ENCODE data around the gene POLR2C. TPM values are rescaled to one million over a fixed set of nuclear protein-coding genes. Genes with fewer than 3 reads are reported as not detected.

The POLR2C gene
- total and polyA plus RNA-seq, 2 of the 13 experiments (the other 11 are each of a cell fraction or from before 2014, with no cell fraction given): 104 to 216 TPM

DNA sequence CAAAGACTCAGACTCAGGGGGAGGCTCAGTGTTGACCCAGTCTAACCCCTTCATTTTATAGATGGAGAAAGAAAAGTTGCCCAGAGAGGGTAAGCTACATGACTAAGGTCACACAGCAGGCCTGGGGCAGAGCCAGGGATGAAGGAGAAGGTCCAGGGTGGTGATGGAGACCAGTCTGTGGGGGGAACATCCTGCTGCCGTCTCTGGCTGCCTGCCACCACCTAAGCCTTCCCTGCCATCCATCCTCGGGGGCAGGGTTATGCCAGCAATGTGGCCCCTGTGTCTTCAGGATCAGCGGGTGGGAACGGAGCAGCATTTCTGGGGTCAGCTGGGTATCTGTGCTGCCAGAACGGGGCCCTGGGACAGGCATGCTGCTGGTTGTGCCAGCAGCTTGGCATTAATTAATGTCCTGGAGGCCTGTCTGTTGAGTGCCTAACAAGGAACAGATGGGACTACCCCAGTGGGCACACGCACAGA lies 18.3 kb downstream of the POLR2C start (continued):
- TF ChIP-seq, protein P1, sequence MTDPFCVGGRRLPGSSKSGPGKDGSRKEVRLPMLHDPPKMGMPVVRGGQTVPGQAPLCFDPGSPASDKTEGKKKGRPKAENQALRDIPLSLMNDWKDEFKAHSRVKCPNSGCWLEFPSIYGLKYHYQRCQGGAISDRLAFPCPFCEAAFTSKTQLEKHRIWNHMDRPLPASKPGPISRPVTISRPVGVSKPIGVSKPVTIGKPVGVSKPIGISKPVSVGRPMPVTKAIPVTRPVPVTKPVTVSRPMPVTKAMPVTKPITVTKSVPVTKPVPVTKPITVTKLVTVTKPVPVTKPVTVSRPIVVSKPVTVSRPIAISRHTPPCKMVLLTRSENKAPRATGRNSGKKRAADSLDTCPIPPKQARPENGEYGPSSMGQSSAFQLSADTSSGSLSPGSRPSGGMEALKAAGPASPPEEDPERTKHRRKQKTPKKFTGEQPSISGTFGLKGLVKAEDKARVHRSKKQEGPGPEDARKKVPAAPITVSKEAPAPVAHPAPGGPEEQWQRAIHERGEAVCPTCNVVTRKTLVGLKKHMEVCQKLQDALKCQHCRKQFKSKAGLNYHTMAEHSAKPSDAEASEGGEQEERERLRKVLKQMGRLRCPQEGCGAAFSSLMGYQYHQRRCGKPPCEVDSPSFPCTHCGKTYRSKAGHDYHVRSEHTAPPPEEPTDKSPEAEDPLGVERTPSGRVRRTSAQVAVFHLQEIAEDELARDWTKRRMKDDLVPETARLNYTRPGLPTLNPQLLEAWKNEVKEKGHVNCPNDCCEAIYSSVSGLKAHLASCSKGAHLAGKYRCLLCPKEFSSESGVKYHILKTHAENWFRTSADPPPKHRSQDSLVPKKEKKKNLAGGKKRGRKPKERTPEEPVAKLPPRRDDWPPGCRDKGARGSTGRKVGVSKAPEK (CRISPR knock-in tag; IDR thresholded peaks at IDR 0.05; ENCODE audit: borderline replicate concordance): no peak
- TF ChIP-seq ARNT2 (CRISPR knock-in tag; IDR thresholded peaks at IDR 0.05; ENCODE audit: low read depth): no peak
- TF ChIP-seq ZNF10 (CRISPR knock-in tag; IDR thresholded peaks at IDR 0.05; ENCODE audit: borderline replicate concordance, low read depth): no peak
- no peak for TF ChIP-seq FLYWCH1 (CRISPR knock-in tag; IDR thresholded peaks at IDR 0.05)
- TF ChIP-seq NFE2L1 (CRISPR knock-in tag; IDR thresholded peaks at IDR 0.05; ENCODE audit: borderline replicate concordance): 0 out of 2 replicates have a peak, but pooled peaks have one; percentile 23
- TF ChIP-seq MEIS1 (CRISPR knock-in tag; IDR thresholded peaks at IDR 0.05; ENCODE audit: borderline replicate concordance): no peak
- no peak for TF ChIP-seq NAIF1 (CRISPR knock-in tag; IDR thresholded peaks at IDR 0.05; ENCODE audit: borderline replicate concordance)
- TF ChIP-seq SMAD9 (CRISPR knock-in tag; IDR thresholded peaks at IDR 0.05): no peak
- TF ChIP-seq HOXA5 (CRISPR knock-in tag; IDR thresholded peaks at IDR 0.05): no peak
- TF ChIP-seq JUN (CRISPR knock-in tag; IDR thresholded peaks at IDR 0.05): no peak
- TF ChIP-seq NFIC (IDR thresholded peaks at IDR 0.05; ENCODE audit: low read length): no peak
- TF ChIP-seq KLF13 (CRISPR knock-in tag; IDR thresholded peaks at IDR 0.05): no peak
- TF ChIP-seq MXD4 (CRISPR knock-in tag; IDR thresholded peaks at IDR 0.05): no peak
- no peak for TF ChIP-seq RAD51 (IDR thresholded peaks at IDR 0.05; ENCODE audit: borderline replicate concordance)
- TF ChIP-seq KLF6 (CRISPR knock-in tag; IDR thresholded peaks at IDR 0.05): no peak
- TF ChIP-seq SMARCE1 (IDR thresholded peaks at IDR 0.05; ENCODE audit: borderline replicate concordance): no peak
- TF ChIP-seq SP4 (CRISPR knock-in tag; IDR thresholded peaks at IDR 0.05): no peak; the same call in 1 of the 2 replicates
- TF ChIP-seq ZFP1 (CRISPR knock-in tag; IDR thresholded peaks at IDR 0.05): no peak
- TF ChIP-seq, protein P2, sequence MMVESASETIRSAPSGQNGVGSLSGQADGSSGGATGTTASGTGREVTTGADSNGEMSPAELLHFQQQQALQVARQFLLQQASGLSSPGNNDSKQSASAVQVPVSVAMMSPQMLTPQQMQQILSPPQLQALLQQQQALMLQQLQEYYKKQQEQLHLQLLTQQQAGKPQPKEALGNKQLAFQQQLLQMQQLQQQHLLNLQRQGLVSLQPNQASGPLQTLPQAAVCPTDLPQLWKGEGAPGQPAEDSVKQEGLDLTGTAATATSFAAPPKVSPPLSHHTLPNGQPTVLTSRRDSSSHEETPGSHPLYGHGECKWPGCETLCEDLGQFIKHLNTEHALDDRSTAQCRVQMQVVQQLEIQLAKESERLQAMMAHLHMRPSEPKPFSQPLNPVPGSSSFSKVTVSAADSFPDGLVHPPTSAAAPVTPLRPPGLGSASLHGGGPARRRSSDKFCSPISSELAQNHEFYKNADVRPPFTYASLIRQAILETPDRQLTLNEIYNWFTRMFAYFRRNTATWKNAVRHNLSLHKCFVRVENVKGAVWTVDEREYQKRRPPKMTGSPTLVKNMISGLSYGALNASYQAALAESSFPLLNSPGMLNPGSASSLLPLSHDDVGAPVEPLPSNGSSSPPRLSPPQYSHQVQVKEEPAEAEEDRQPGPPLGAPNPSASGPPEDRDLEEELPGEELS (CRISPR knock-in tag; IDR thresholded peaks at IDR 0.05): no peak
- peak; percentile 6; the same call in 1 of the 2 replicates for TF ChIP-seq ZNF501 (CRISPR knock-in tag; IDR thresholded peaks at IDR 0.05)
- TF ChIP-seq, protein P3, sequence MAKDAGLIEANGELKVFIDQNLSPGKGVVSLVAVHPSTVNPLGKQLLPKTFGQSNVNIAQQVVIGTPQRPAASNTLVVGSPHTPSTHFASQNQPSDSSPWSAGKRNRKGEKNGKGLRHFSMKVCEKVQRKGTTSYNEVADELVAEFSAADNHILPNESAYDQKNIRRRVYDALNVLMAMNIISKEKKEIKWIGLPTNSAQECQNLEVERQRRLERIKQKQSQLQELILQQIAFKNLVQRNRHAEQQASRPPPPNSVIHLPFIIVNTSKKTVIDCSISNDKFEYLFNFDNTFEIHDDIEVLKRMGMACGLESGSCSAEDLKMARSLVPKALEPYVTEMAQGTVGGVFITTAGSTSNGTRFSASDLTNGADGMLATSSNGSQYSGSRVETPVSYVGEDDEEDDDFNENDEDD (CRISPR knock-in tag; IDR thresholded peaks at IDR 0.05; ENCODE audit: borderline replicate concordance): no peak
- no peak for TF ChIP-seq KLF11 (CRISPR knock-in tag; IDR thresholded peaks at IDR 0.05)
- TF ChIP-seq, protein P4, sequence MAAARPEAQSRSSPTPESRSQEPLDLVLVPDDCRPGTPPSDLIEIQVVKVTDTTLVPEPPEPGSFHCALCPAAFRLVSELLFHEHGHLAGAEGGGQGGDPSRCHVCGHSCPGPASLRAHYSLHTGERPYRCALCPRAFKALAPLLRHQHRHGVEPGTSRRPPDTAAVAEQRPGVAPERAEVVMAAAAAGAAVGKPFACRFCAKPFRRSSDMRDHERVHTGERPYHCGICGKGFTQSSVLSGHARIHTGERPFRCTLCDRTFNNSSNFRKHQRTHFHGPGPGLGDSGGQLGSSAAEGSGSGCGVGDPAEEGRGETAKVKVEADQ (CRISPR knock-in tag; IDR thresholded peaks at IDR 0.05; ENCODE audit: borderline replicate concordance): no peak
- no peak for TF ChIP-seq FIP1L1 (IDR thresholded peaks at IDR 0.05; ENCODE audit: borderline replicate concordance, insufficient read depth, low read depth, low read length)
